HG03460 (cell line): ENCODE results near the gene PLXDC2.

Experiments
- ATAC-seq: cut with Tn5 transposase; IDR thresholded peaks from one replicate; pipeline ENCODE4 v1.9.1; 2021; ENCODE audit not compliant: unreplicated experiment

PLXDC2 gene

DNA sequence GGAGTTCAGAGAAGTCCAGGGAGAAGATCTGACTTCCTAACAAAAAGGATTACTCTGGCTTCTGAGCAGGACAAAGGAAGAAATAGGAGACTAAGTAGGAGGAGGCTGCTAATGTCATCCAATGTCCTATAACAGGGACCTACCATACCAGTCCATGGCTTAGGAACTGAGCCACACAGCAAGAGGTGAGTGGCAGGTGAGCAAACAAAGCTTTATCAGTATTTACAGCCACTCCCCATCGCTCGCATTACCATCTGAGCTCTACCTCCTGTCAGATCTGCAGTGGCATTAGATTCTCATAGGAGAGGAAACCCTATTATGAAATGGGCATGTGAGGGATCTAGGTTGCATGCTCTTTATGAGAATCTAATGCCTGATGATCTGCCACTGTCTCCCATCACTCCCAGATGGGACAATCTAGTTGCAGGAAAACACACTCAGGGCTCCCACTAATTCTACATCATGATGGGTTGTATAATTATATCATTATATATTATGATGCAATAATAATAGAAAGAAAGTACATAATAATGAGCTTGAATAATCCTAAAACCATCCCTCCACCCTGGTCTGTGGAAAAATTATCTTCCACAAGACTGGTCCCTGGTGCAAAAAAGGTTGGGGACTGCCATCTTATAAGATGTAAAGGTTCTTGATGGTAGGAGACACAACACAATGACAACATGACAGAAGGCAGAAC lies 487.4 kb downstream of the PLXDC2 start:
- ATAC-seq, result no peak

DNA sequence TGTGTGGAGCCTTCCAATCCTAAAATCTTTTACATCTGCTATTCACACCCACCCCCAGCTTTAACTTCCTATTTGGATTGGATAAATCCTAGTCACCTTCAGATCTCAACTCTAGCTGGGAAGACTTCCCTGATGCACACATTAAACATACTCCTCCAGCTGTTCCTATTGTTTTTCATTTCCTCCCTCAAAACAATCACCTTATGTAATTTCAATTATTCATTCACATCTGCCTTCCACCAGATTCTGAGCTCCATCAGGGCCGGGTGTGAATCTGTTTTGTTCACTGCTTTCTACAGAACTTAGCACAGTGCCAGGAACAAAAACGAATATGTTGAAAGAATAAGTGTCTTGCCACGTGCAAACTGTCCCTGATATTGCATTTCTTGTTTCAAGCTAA lies 497.4 kb downstream of the PLXDC2 start:
- ATAC-seq, result no peak

DNA sequence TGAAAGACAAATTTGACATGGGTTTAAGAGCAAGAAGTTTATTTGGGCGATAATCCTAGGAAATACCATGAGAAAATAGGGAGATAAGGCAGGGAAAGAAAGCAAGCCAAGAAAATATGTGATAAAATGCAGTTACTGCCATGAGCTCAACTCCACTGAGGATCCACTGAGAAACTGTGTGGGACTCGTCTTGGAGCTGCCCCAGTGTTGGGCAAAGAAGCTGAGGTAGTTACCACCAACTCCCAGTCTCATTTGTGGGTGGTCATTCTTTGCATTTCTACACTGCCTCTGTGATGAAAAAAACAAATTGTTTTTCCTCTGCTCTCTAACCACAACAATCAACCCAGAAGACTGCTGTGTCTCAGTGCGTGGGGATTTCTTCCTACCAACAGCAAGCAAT lies 498.2 kb downstream of the PLXDC2 start:
- no peak for ATAC-seq

DNA sequence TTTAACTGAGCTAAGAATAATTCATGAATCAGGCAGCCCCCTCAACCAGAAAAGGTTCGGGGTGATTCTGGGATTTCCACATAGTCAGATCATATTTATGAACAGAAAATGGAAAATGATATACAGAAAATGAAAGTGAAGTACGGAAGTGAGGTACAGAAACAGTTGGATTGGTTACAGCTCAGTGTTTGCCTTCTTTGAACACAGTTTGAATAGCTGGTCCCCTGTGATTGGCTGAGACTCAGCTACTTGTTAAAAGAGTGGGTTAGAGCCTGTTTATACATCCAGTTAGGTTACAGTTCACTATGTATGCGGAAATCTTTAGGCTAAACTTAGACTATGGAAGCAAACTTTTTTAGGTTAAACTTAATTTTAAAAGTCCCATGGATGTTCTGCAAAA lies 511.7 kb downstream of the PLXDC2 start:
- ATAC-seq, result no peak

DNA sequence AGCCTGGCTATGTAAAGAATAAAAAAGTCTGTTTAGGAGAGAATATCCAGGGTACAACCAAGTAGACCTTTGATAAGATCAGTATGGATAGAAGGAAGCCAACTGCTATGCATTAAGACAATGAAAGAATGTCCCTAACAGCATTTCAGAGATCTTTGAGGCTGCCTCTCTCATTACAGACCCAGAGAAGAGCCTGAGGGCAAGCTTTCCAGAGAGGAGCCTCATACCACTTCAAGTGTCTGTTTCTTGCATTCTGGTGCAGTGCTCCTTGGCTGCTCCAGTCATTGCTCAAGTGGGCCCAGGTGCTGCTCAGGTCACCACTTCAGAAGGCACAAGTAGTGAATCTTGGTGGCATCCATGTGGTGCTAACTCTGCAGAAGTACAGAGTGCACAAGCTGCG lies 514.0 kb downstream of the PLXDC2 start:
- ATAC-seq, result no peak

DNA sequence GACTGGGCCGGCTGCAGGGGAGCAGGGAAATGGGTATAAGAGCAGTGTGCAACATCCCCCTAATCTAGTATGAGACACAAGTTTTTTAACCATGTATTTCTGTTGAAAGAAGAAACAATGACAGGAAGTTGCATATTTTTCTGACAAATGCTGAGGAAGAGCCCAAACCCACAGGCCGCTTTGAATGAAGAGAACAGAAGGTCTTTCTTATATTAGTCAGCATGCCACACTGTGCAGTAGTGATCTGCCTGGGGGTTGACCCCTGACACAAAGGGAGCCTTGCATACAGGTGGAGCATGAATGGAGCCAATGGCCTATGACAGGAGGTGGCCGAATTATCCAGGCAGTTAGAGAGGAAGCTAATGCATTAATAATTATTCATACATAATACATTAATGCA lies 518.3 kb downstream of the PLXDC2 start:
- ATAC-seq, result no peak
